ENCODE data around the gene NHSL2.

NHSL2 gene

DNA sequence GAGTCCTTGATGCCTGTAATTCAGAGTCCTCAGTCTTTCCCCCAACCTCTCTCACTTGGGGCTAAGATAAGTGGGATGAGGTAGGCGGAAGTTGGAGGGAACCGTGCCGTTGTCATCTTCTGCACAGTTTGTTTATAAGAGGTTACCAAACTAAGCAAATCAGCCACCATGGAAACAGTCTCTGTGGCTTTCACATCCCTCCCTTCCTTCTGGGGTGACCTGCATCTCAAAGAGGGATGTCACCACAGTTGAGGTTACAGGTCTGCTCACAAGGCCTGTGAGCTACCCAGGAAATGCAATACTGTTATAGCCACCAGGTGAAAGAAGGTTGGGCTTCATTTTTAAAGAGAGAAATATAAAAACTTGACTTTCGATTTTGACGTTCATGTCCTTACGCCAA is 194.8 kb downstream of the NHSL2 start:
- peak; percentile 14 to 29 for DNase-seq (ENCODE audit: low read depth in 1 of 2, low spot score in 1 of 2)

GRCh38 chrX:72107320-72107719 is 196.7 kb downstream of the NHSL2 start:
- DNase-seq (ENCODE audit: low read depth in 1 of 2, low spot score in 1 of 2): no peak

GRCh38 chrX:72107841-72108595 is 197.4 kb downstream of the NHSL2 start:
- DNase-seq (ENCODE audit: low read depth in 1 of 2, low spot score in 1 of 2): no peak

DNA sequence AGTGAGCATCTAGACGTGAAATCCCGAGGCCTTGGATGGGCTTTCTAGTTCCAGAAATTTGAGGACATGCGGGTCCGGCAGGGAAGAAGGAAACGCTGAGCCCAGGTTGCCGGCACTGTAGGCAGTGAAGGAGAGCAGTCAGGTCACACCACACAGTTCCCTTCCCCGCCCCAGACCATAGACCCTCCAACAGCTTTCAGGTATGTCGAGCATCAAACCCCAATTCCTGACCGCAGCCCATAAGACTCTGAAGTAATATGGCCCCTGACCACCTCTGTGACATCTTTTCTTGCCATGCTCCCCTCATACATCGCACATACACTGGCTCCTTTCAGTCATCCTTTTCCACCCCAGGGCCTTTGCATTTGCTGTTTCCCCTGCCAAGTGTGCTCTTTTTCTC is 198.0 kb downstream of the NHSL2 start:
- no peak for DNase-seq (ENCODE audit: low read depth in 1 of 2, low spot score in 1 of 2)

- DNase-seq (ENCODE audit: low read depth in 1 of 2, low spot score in 1 of 2): no peak
These were observed 199.6 kb downstream of the NHSL2 start for GRCh38 chrX:72110051-72110875.

GRCh38 chrX:72110876-72111708 is 200.4 kb downstream of the NHSL2 start:
- no peak for DNase-seq (ENCODE audit: low read depth in 1 of 2, low spot score in 1 of 2)

DNA sequence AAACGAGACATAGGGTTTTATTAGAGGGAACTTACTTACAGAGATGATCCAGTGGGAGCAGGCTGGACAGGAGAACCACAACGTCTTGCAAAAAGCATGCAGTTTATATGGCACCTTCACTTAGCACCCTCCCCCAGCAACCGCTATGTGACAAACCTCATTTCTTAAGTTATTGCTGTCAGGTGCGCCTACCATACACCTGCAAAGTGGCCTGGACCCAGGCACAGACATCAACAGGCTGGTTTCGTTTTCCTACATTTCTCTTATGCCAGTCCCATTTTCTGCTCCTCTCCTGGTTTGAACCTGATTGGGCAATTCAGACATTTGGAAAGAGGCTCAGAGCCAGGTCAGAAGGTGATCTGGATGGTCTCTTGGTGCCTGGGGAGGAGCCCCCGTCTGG is 202.8 kb downstream of the NHSL2 start:
- no peak for DNase-seq (ENCODE audit: low read depth in 1 of 2, low spot score in 1 of 2)

DNA sequence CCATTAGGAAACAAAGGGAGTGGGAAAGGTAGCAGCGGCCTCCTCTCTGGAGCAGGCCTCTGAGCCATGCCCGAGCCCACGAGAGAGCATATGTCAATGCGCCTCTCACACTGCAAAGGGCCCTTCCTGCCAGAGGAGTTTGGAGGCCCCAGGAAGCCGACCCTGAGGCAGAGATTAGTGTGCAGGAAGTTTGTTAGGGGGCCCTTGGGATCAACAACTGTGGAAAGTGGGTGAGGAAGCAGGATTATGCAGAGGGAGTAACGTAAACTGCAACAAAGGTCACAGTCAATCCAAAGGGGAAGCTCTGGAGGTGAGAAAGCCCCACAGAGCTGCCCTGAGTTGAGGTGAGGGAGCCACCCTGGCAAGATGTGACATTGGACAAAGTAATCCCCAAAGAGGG is 203.7 kb downstream of the NHSL2 start:
- DNase-seq (ENCODE audit: low read depth in 1 of 2, low spot score in 1 of 2): no peak

DNA sequence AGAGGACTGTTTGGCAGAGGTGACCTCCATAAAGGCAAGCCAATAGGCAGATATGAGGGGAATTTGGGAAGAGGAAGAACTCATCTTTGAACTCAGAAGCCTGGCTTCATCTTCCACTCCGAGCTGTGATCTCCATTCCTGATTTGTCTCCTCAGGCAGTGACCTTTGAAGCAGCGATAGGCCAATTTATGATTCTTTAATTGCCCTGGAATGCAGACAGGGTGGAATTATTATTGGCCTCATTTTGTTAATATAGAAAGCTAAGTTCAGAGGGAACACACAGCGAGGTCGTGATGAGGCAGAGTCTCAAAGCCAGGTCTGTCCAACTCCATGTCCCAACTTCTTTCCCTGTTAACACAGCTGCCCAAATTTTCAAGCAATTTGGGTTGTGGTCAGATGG is 204.2 kb downstream of the NHSL2 start:
- DNase-seq (ENCODE audit: low read depth in 1 of 2, low spot score in 1 of 2): no peak

- no peak for DNase-seq (ENCODE audit: low read depth in 1 of 2, low spot score in 1 of 2)
These were observed 204.7 kb downstream of the NHSL2 start for GRCh38 chrX:72115380-72115779.

- no peak for DNase-seq (ENCODE audit: low read depth in 1 of 2, low spot score in 1 of 2)
These were observed 207.1 kb downstream of the NHSL2 start for GRCh38 chrX:72117636-72118210.

DNA sequence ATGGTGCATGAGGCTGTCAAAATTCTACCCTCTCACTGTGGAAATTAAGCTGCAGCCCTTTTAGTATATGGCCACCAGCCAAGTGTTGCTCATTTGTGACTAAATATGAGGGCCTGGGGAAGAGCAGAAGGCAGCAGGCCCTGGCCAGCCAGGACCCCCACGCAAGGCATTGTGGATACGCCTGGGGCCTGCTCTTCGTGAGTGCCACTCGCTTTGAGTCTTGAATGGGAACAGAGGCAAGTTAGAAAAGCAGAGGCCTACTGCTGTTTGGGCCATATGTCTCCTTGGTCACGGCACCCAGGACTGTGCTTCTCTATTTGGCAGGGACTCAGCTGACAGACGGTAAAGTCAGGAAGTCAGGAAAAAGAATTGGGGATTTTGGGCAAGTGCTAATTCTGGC is 210.2 kb downstream of the NHSL2 start:
- no peak for DNase-seq (ENCODE audit: low read depth in 1 of 2, low spot score in 1 of 2)

- DNase-seq (ENCODE audit: low read depth in 1 of 2, low spot score in 1 of 2): no peak
These were observed 210.7 kb downstream of the NHSL2 start for GRCh38 chrX:72121383-72121782.

GRCh38 chrX:72122621-72123337 is 212.1 kb downstream of the NHSL2 start:
- no peak for DNase-seq (ENCODE audit: low read depth in 1 of 2, low spot score in 1 of 2)

- DNase-seq (ENCODE audit: low read depth in 1 of 2, low spot score in 1 of 2): no peak
These were observed 213.0 kb downstream of the NHSL2 start for GRCh38 chrX:72123471-72124185.

- DNase-seq (ENCODE audit: low read depth in 1 of 2, low spot score in 1 of 2): no peak
These were observed 214.0 kb downstream of the NHSL2 start for GRCh38 chrX:72124540-72125201.

- no peak for DNase-seq (ENCODE audit: low read depth in 1 of 2, low spot score in 1 of 2)
These were observed 214.8 kb downstream of the NHSL2 start for GRCh38 chrX:72125331-72126047.

- DNase-seq (ENCODE audit: low read depth in 1 of 2, low spot score in 1 of 2): no peak
These were observed 215.4 kb downstream of the NHSL2 start for GRCh38 chrX:72126048-72126415.

Measured in activated T-helper 1 cell treated with anti-CD3 and anti-CD28 coated beads, Interleukin-2, amount 50 U/mL, for 16 hours (primary cell).